HepG2 (cell line): ENCODE results near the gene TFE3. TPM values are rescaled to one million over a fixed set of nuclear protein-coding genes. Genes with fewer than 3 reads are reported as not detected.

Source experiments
- ATAC-seq: fragments of 200-7000 bp; cut with Tn5 transposase; 3 replicates; pipeline ENCODE4 v1.9.1; 2020; ENCODE audit warnings: mild to moderate bottlenecking, moderate library complexity
- BruUV-seq: library from RNA; stranded (reverse); fragments of 400-500 nt; replicated peaks from 2 replicates; lab custom pipeline; 2021; lab: Mats Ljungman, UMichigan
- CTCF ChIA-PET: fragments of 300-600 bp; formaldehyde crosslinking; extraction: SDS; loops from one replicate; lab custom pipeline; 2021; ENCODE audit warnings: low total read pairs, inconsistent platforms, low intra/inter-chr PET ratio; lab: Yijun Ruan, JAX
- POLR2A ChIA-PET: fragments of 350-600 bp; sonication (Branson Sonifier 250); formaldehyde crosslinking; loops from one replicate; lab custom pipeline; 2020; ENCODE audit warnings: antibody characterized with exemption, inconsistent platforms; lab: Yijun Ruan, JAX
- DNase-seq: peaks from one replicate; pipeline ENCODE4 v3.0.0-alpha.2; 2015; ENCODE audit warnings: low spot score
- FAIRE-seq: peaks from 3 replicates; lab custom pipeline; 2011; peaks lifted over from hg19 to GRCh38; lab: Jason Lieb, UNC
- H2AFZ ChIP-seq: one replicate; pipeline ENCODE4 v1.6.1; 2011; ENCODE audit warnings: low read length, inconsistent platforms
- H3K27ac ChIP-seq: fragments of 300-600 bp; 3 replicates; pipeline ENCODE4 v1.8.0; 2011; ENCODE audit warnings: mixed run types, mild to moderate bottlenecking, mixed read lengths, low read length, inconsistent platforms; ENCODE audit not compliant: insufficient read depth; ENCODE audit errors: extremely low read length
- H3K27me3 ChIP-seq, 2 experiments: fragments of 200-600 bp in 1 of 2; 2 replicates in 1 of 2; 3 replicates in 1 of 2; pipeline versions ENCODE4 v1.6.0 to v1.8.0; 2011; ENCODE audit warnings: low read length in 2 of 2, mild to moderate bottlenecking in 2 of 2, moderate library complexity in 2 of 2, inconsistent platforms in 1 of 2; ENCODE audit not compliant: insufficient read depth in 2 of 2, control insufficient read depth in 1 of 2
- H3K36me3 ChIP-seq, 2 experiments: fragments of 200-600 bp in 1 of 2; replicated peaks in 1 of 2; 2 replicates in 1 of 2; 3 replicates in 1 of 2; pipeline versions ENCODE4 v1.5.1 to v1.8.0; 2011; ENCODE audit warnings: low read length in 2 of 2, inconsistent platforms in 1 of 2; ENCODE audit not compliant: insufficient read depth in 2 of 2, control insufficient read depth in 1 of 2
- H3K4me1 ChIP-seq: 2 replicates; pipeline ENCODE4 v1.5.1; 2012; ENCODE audit warnings: low read length, inconsistent platforms; ENCODE audit not compliant: insufficient read depth
- H3K4me2 ChIP-seq: 2 replicates; pipeline ENCODE4 v1.6.0; 2011; ENCODE audit warnings: low read depth, low read length, inconsistent platforms
- H3K4me3 ChIP-seq, 3 experiments: fragments of 200-600 bp in 1 of 3; sonication (generic), shearing (Covaris generic) in 1 of 3; replicated peaks in 1 of 3; 2 replicates each; pipeline ENCODE4 v1.5.1; 2011 to 2016; ENCODE audit warnings: low read length in 3 of 3, inconsistent platforms in 2 of 3, low read depth in 2 of 3, mild to moderate bottlenecking in 2 of 3, control low read depth in 1 of 3, mixed read lengths in 1 of 3; ENCODE audit not compliant: insufficient read depth in 1 of 3
- H3K79me2 ChIP-seq: one replicate; pipeline ENCODE4 v1.6.1; 2011; ENCODE audit warnings: low read length, inconsistent platforms; ENCODE audit not compliant: insufficient read depth
- H3K9ac ChIP-seq: 2 replicates; pipeline ENCODE4 v1.6.0; 2011; ENCODE audit warnings: mild to moderate bottlenecking, low read depth, low read length, inconsistent platforms; ENCODE audit not compliant: insufficient read depth
- H3K9me3 ChIP-seq: 2 replicates; pipeline ENCODE4 v1.5.1; 2012; ENCODE audit warnings: mild to moderate bottlenecking, low read length
- H4K20me1 ChIP-seq: 2 replicates; pipeline ENCODE4 v1.6.0; 2011; ENCODE audit warnings: inconsistent platforms, mild to moderate bottlenecking, low read length, moderate library complexity; ENCODE audit not compliant: insufficient read depth
- ATAD3A ChIP-seq: sonication (generic); formaldehyde crosslinking; IDR thresholded peaks from 2 replicates; pipeline ENCODE4 v1.4.0; 2020; ENCODE audit warnings: missing genetic modification reagents
- SAP130 ChIP-seq: IDR thresholded peaks from 2 replicates; pipeline ENCODE4 v1.6.1; 2016; ENCODE audit warnings: low read depth
- SMC3 ChIP-seq: IDR thresholded peaks from 2 replicates; pipeline ENCODE4 v1.6.1; 2011; ENCODE audit warnings: low read length, improper control_type of control experiment
- SRY ChIP-seq: sonication (generic); formaldehyde crosslinking; IDR thresholded peaks from 2 replicates; pipeline ENCODE4 v1.8.0; 2022; ENCODE audit warnings: mild to moderate bottlenecking, missing genetic modification reagents
- UBTF ChIP-seq: sonication (generic); formaldehyde crosslinking; IDR thresholded peaks from 2 replicates; pipeline ENCODE4 v1.4.0; 2020; ENCODE audit warnings: mild to moderate bottlenecking, missing genetic modification reagents
- ZNF546 ChIP-seq: sonication (generic); formaldehyde crosslinking; conservative IDR thresholded peaks from 2 replicates; pipeline ENCODE4 v1.8.1; 2023; ENCODE audit warnings: mild to moderate bottlenecking, missing genetic modification reagents
- ZNF777 ChIP-seq: sonication (generic); formaldehyde crosslinking; IDR thresholded peaks from 2 replicates; pipeline ENCODE4 v1.4.0; 2020; ENCODE audit warnings: missing genetic modification reagents
- WGBS: methylation state at CpG from one replicate; pipeline ENCODE4 v1.1.6; 2017; ENCODE audit warnings: low lambda C conversion rate; 5-methylcytosine and 5-hydroxymethylcytosine counted together
- in situ Hi-C: cut with HindIII; loops from 2 replicates; pipeline ENCODE4 v1.10.0; 2017; ENCODE audit warnings: low pct_unique_long_range_greater_than_20kb; ENCODE audit not compliant: extremely low pct_ligation_motif_present
- intact Hi-C: fragments of 100-400 bp; cut with micrococcal nuclease; formaldehyde crosslinking; loops from one replicate; pipeline ENCODE4 v1.10.0; 2022; ENCODE audit not compliant: unreplicated experiment
- polyA plus RNA-seq, 8 experiments: library from polyadenylated mRNA; depleted of rRNA in 3 of 8; stranded (reverse) in 7 of 8; unstranded in 1 of 8; fragments of >200 nt; fragmentation: Illumina TruSeq in 4 of 8; extraction: Trizol in 4 of 8; gene quantifications; 2 replicates each; pipeline versions ENCODE4 v1.2.1 to v1.2.3, GENCODE V29; 2011 to 2016; ENCODE audit warnings: low read depth in 4 of 8, missing spikeins in 1 of 8, mixed read lengths in 1 of 8; ENCODE audit not compliant: insufficient read depth in 1 of 8
- total RNA-seq, 5 experiments: library from RNA; depleted of rRNA; stranded (reverse); fragments of >200 nt; fragmentation: Illumina TruSeq; extraction: Trizol; gene quantifications; 2 replicates each; pipeline ENCODE4 v1.2.3, GENCODE V29; 2016; ENCODE audit warnings: low read depth in 1 of 5

Gene TFE3
- total and polyA plus RNA-seq, 2 of the 13 experiments (the other 11 are each of a cell fraction or from before 2014, with no cell fraction given) = 8.3 to 12.3 TPM

- peak; percentile 45 for TF ChIP-seq UBTF (CRISPR knock-in tag)
- TF ChIP-seq SRY (CRISPR knock-in tag) = 0 out of 2 replicates have a peak, but pooled peaks have one; percentile 40
- peak; percentile 63; the same call in 1 of the 2 replicates for TF ChIP-seq ZNF777 (CRISPR knock-in tag)
Observed at GRCh38 chrX:49042581-49043219, 457 bp downstream of the TFE3 start (continued).

- Histone ChIP-seq H3K36me3 (peaks cover 4 to 12% of the 10 kb centered on the region in 2 experiments; a peak in 3 of 5 replicates), H3K4me2 (peak overlapping the region; percentile 85), H3K79me2 (peaks cover 20% of the 10 kb centered on the region), H2AFZ (no peak overlapping the region), H3K27ac (peak overlapping the region; percentile 66), H3K9ac (peak overlapping the region; percentile 84), H4K20me1 (no peaks in the 10 kb centered on the region), H3K9me3 (no peaks in the 10 kb centered on the region), H3K27me3 (no peaks in the 10 kb centered on the region; a peak in 1 of 5 replicates), H3K4me1 (peaks cover 44% of the 10 kb centered on the region), H3K4me3 (peak overlapping the region; percentile 73 to 82 (median 78))
- intact Hi-C loops (loop anchor here (2.0 to 5.0 kb wide), 2 partner anchors 59 to 85 kb away; partner anchors contain the start of gene OTUD5), in situ Hi-C loops (no loop called here)
- FAIRE-seq (peak; percentile 37), ATAC-seq (no peak), DNase-seq (no peak)
- 4% methylated on average over 6 of the region's 10 CpGs for whole genome bisulfite sequencing
- ChIA-PET POLR2A (interaction anchor here (0.7 to 3.4 kb wide), 7 partner anchors 11 to 149 kb away, joined by 3 to 20 read pairs (median 5); partner anchors contain the start of genes GRIPAP1 and OTUD5), CTCF (no interaction called here)
- BruUV-seq = TSS peak; percentile 78
- TF ChIP-seq ATAD3A (CRISPR knock-in tag) (no peak), UBTF (CRISPR knock-in tag) (0 out of 2 replicates have a peak, but pooled peaks have one; percentile 8), ZNF546 (CRISPR knock-in tag) (no peak), SAP130 (CRISPR knock-in tag) (peak; percentile 10; the same call in 1 of the 2 replicates), SMC3 (no peak)
Observed at GRCh38 chrX:49041744-49042580, 1.2 kb downstream of the TFE3 start.
